ENCODE data around the gene PPP3CA.
"Not testable (repeated sequence)": the region's sequence is repeated elsewhere in the genome, so short reads cannot be mapped to it uniquely, and the experiment has no call there.

Gene PPP3CA

GRCh38 chr4:101114936-101115372 is 232.4 kb downstream of the PPP3CA start:
- in situ Hi-C loops (cut with HindIII; ENCODE audit: low sequenced_read_pairs): no loop called here

GRCh38 chr4:101104312-101105052 is 242.8 kb downstream of the PPP3CA start:
- in situ Hi-C loops (cut with HindIII; ENCODE audit: low sequenced_read_pairs): no loop called here

GRCh38 chr4:101103381-101104142 is 243.8 kb downstream of the PPP3CA start:
- in situ Hi-C loops (cut with HindIII; ENCODE audit: low sequenced_read_pairs): no loop called here

- in situ Hi-C loops (cut with HindIII; ENCODE audit: low sequenced_read_pairs): no loop called here
These were observed 245.1 kb downstream of the PPP3CA start for GRCh38 chr4:101102114-101102742.

GRCh38 chr4:101101072-101101471 is 246.3 kb downstream of the PPP3CA start:
- in situ Hi-C loops (cut with HindIII; ENCODE audit: low sequenced_read_pairs): no loop called here

- in situ Hi-C loops (cut with HindIII; ENCODE audit: low sequenced_read_pairs): no loop called here
These were observed 248.5 kb downstream of the PPP3CA start for GRCh38 chr4:101098666-101099400.

- in situ Hi-C loops (cut with HindIII; ENCODE audit: low sequenced_read_pairs): not testable (repeated sequence)
These were observed 254.7 kb downstream of the PPP3CA start for GRCh38 chr4:101092609-101093008.

GRCh38 chr4:101089168-101089567 is 258.2 kb downstream of the PPP3CA start:
- in situ Hi-C loops (cut with HindIII; ENCODE audit: low sequenced_read_pairs): no loop called here

GRCh38 chr4:101086801-101087586 is 260.3 kb downstream of the PPP3CA start:
- in situ Hi-C loops (cut with HindIII; ENCODE audit: low sequenced_read_pairs): no loop called here

GRCh38 chr4:101083131-101083530 is 264.2 kb downstream of the PPP3CA start:
- in situ Hi-C loops (cut with HindIII; ENCODE audit: low sequenced_read_pairs): no loop called here

- in situ Hi-C loops (cut with HindIII; ENCODE audit: low sequenced_read_pairs): no loop called here
These were observed 265.5 kb downstream of the PPP3CA start for GRCh38 chr4:101081695-101082369.

- in situ Hi-C loops (cut with HindIII; ENCODE audit: low sequenced_read_pairs): no loop called here
These were observed 266.2 kb downstream of the PPP3CA start for GRCh38 chr4:101081166-101081565.

- in situ Hi-C loops (cut with HindIII; ENCODE audit: low sequenced_read_pairs): no loop called here
These were observed 268.4 kb downstream of the PPP3CA start for GRCh38 chr4:101078950-101079349.

GRCh38 chr4:101076032-101076431 is 271.3 kb downstream of the PPP3CA start:
- in situ Hi-C loops (cut with HindIII; ENCODE audit: low sequenced_read_pairs): no loop called here

GRCh38 chr4:101075536-101075935 is 271.8 kb downstream of the PPP3CA start:
- in situ Hi-C loops (cut with HindIII; ENCODE audit: low sequenced_read_pairs): no loop called here

- in situ Hi-C loops (cut with HindIII; ENCODE audit: low sequenced_read_pairs): no loop called here
These were observed 273.0 kb downstream of the PPP3CA start for GRCh38 chr4:101074326-101074725.

- in situ Hi-C loops (cut with HindIII; ENCODE audit: low sequenced_read_pairs): no loop called here
These were observed 276.1 kb downstream of the PPP3CA start for GRCh38 chr4:101071241-101071640.

- in situ Hi-C loops (cut with HindIII; ENCODE audit: low sequenced_read_pairs): no loop called here
These were observed 279.2 kb downstream of the PPP3CA start for GRCh38 chr4:101068115-101068514.

- in situ Hi-C loops (cut with HindIII; ENCODE audit: low sequenced_read_pairs): no loop called here
These were observed 279.9 kb downstream of the PPP3CA start for GRCh38 chr4:101067383-101067782.
